ENCODE measurements around the gene RNU4-1. TPM values are rescaled to one million over a fixed set of nuclear protein-coding genes. Genes with fewer than 3 reads are reported as not detected.

The RNU4-1 gene
- total and polyA plus RNA-seq, 2 of the 4 experiments (the other 2 are of a cell fraction), result under 0.01 TPM; not detected in 1

GRCh38 chr12:120332523-120332922 lies 39.5 kb upstream of the RNU4-1 start:
- Histone ChIP-seq H3K18ac (ENCODE audit: low read depth, low read length) (no peak overlapping the region), H2BK20ac (ENCODE audit: low read depth, low read length) (no peak overlapping the region), H4K8ac (ENCODE audit: low read depth in 2 of 2, low read length in 2 of 2) (no peak overlapping the region), H3K79me1 (ENCODE audit: low read depth in 1 of 2, low read length in 2 of 2) (no peaks in the 10 kb centered on the region), H3K36me3 (ENCODE audit: control insufficient read depth, insufficient read depth, low read length) (no peaks in the 10 kb centered on the region), H2BK120ac (ENCODE audit: low read depth, low read length) (no peak overlapping the region), H3K4me3 (ENCODE audit: insufficient read depth, low read depth, low read length) (no peak overlapping the region), H4K5ac (ENCODE audit: low read depth, low read length) (no peak overlapping the region), H3K14ac (replicated peaks; ENCODE audit: low read depth, low read length) (no peak overlapping the region), H3K56ac (ENCODE audit: extremely low read depth, insufficient read depth, low read length) (no peak overlapping the region), H3K4me2 (ENCODE audit: low read depth, low read length) (no peak overlapping the region), H3K4me1 (ENCODE audit: control insufficient read depth, insufficient read depth, low read length) (no peaks in the 10 kb centered on the region), H2AFZ (replicated peaks; ENCODE audit: low read length, poor library complexity) (no peak overlapping the region), H2BK5ac (ENCODE audit: low read depth, low read length, poor library complexity, severe bottlenecking) (no peak overlapping the region), H4K20me1 (ENCODE audit: insufficient read depth, low read length) (no peaks in the 10 kb centered on the region), H3K9me1 (ENCODE audit: insufficient read depth, low read length) (no peaks in the 10 kb centered on the region), H3K23ac (ENCODE audit: low read depth, low read length) (no peak overlapping the region), H3K4ac (ENCODE audit: low read depth, low read length) (no peak overlapping the region), H3K9ac (ENCODE audit: low read depth, low read length) (no peak overlapping the region), H3K27me3 (ENCODE audit: control insufficient read depth, insufficient read depth, low read length) (peaks cover 15% of the 10 kb centered on the region; the same call in 1 of the 2 replicates), H3K27ac (ENCODE audit: insufficient read depth, low read length) (no peak overlapping the region), H4K91ac (ENCODE audit: insufficient read depth, low read depth, low read length) (no peak overlapping the region), H2AK5ac (ENCODE audit: low read depth, low read length) (no peak overlapping the region), H3K9me3 (ENCODE audit: control insufficient read depth, insufficient read depth, low read length) (peaks cover 4% of the 10 kb centered on the region), H2AK9ac (replicated peaks; ENCODE audit: low read depth, low read length, poor library complexity) (no peak overlapping the region), H2BK15ac (ENCODE audit: low read depth, low read length) (no peak overlapping the region)
- dilution Hi-C loops (cut with HindIII; ENCODE audit: low sequenced_read_pairs, unreplicated experiment) (no loop called here), intact Hi-C loops (cut with micrococcal nuclease) (no loop called here), in situ Hi-C loops (cut with MboI; ENCODE audit: low sequenced_read_pairs) (loop anchor here (25.0 kb wide), 1 partner anchor 105 kb away; the partner anchor contains the start of genes COX6A1, GATC and TRIAP1)
- CTCF ChIA-PET, result interaction anchor here (1.0 kb wide), 1 partner anchor 121 kb away, joined by 4 read pairs; no protein-coding TSS in a partner anchor
- TF ChIP-seq CTCF (conservative IDR thresholded peaks at IDR 0.05; ENCODE audit: low read depth, low read length), result no peak
- TF ChIP-seq USF2 (IDR thresholded peaks at IDR 0.05; ENCODE audit: low read depth, low read length), result no peak
- no peak for TF ChIP-seq MAFK (IDR thresholded peaks at IDR 0.05; ENCODE audit: low read depth, low read length)
- no peak for TF ChIP-seq CHD1 (IDR thresholded peaks at IDR 0.05; ENCODE audit: low read depth, low read length)
- TF ChIP-seq RCOR1 (IDR thresholded peaks at IDR 0.05; ENCODE audit: insufficient replicate concordance, low read length), result no peak
- TF ChIP-seq CEBPB (IDR thresholded peaks at IDR 0.05; ENCODE audit: low read depth, low read length), result no peak
- no peak for TF ChIP-seq NFE2L2 (IDR thresholded peaks at IDR 0.05; ENCODE audit: low read depth, low read length)
- POLR2A ChIA-PET (ENCODE audit: unreplicated experiment), result interaction anchor here (0.6 kb wide), 1 partner anchor 39 kb away, joined by 3 read pairs; no protein-coding TSS in a partner anchor
- BruUV-seq (replicated peaks), result no TSS peak
- WGBS, 2 experiments (ENCODE audit: extremely low coverage in 2 of 2, insufficient read length in 1 of 2), result no CpG with 5 or more reads among the region's 7 CpGs
- DNase-seq (no peak), ATAC-seq (ENCODE audit: low read depth) (no peak)

Measured in IMR-90 (cell line).